Fibroblast of skin of right biceps (primary cell): ENCODE results near the gene SLC49A3.
A peak's percentile ranks its signal among the peaks of the same experiment; 100 is the strongest.
"Not testable (repeated sequence)": the region's sequence is repeated elsewhere in the genome, so short reads cannot be mapped to it uniquely, and the experiment has no call there.

Source experiments
- DNase-seq: peaks from one replicate; pipeline ENCODE4 v3.0.0-alpha.2; 2013

SLC49A3 gene

DNA sequence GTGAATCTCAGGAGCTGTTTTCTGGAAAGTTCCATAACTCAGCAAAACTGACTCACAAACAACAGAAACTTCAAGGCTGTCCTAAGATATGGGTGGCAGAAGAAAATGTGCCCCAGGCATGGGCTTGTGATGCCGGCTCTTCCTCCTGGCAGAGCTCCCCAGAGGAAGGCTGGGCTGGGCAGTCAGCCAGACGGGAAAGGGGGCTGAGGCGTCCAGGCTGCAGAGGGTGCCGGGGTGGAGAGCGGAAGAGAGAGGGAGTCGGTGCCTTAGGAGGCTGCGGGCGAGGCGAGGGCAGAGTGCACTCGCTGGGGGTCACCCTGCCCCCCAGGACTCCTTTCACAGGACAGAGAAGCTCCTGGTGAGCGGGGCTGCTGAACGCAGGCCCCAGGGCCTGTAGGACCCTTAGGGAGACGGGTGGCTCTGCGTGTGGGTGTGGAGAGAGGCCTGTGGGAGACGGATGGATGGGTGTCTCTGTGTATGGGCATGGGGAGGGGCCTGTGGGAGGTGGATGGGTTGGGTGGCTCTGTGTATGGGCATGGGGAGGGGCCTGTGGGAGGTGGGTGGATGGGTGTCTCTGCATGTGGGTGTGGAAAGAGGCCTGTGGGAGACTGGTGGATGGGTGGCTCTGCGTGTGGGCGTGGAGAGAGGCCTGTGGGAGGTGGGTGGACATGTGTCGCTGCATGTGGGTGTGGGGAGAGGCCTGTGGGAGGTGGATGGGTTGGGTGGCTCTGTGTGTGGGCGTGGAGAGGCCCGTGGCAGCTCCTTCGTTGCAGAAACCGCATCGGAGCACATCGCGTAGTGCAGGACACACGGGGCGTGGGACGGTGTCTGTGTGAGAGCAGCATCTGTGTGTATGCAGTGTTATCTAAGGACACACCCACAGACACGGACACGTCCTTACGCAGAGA is 32.6 kb upstream of the SLC49A3 start:
- DNase-seq = no peak

DNA sequence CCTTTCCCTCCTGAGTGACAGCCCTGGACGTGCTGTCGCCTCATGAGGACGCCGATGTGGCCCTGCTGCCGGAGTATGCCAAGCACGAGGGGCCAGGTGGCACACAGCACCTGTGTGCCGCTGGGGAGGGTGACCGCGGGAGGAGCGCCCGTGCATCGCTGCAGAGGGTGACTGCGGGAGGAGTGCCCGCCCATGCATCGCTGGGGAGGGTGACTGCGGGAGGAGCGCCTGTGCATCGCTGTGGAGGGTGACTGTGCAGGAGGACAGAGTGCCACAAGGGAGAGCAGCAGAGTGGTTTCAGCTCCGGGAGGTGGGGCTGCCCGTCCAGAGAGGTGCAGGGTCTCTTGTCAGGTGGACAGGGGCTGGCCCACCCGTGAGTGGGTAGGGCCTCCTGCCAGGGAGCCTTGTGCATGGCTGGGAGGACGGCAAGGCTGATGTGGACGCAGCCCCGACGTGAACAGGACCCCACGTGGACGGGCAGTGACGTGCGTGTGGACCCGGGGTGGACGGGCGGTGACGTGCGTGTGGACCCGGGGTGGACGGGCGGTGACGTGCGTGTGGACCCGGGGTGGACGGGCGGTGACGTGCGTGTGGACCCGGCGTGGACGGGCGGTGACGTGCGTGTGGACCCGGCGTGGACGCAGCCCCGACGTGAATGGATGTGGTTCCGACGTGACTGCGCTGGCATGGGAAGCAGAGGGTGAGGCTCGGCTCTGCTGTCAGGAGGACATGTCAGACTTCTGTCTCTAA is 31.3 kb upstream of the SLC49A3 start:
- no peak for DNase-seq

- no peak for DNase-seq
Measured at GRCh38 chr4:718460-718859, 29.5 kb upstream of the SLC49A3 start.

GRCh38 chr4:717601-718320 is 28.8 kb upstream of the SLC49A3 start:
- no peak for DNase-seq

DNA sequence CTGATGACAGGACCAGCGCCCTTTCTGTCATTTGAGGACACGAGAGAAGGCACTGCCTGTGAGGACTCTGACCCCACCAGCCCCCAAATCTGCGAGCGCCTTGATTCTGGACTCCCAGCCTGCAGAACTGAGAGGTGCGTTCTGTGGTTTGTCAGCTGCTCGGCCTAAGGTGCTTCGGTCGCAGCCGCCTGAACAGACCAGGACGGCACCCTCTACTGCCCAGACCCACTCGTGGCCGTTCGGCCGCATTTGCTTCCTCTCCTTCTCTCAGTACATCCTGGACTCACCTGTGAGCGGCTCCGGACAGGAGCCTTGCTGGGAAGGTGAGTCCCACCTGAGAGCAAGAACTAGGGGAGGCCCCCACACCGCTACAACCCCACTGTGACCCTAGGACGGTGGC is 25.1 kb upstream of the SLC49A3 start:
- DNase-seq = no peak

- DNase-seq = no peak
Measured at GRCh38 chr4:712916-713632, 24.1 kb upstream of the SLC49A3 start.

DNA sequence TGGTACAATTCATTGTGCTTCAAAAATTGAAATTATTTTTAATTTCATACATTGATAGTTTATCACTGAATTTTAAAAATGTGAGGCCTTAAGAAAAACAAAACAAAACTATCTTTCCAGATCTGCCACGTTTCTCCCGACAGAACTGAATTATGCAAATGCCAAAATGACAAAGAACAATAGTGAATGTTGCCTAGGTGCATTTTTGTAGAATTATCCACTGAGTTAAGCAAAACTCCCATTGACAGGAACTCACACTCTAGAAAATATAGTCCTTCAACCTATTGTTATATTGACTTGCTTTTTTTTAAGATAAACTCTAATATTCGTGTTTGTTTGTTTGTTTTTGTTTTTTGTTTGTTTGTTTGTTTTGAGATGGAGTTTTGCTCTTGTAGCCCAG is 23.1 kb upstream of the SLC49A3 start:
- no peak for DNase-seq

DNA sequence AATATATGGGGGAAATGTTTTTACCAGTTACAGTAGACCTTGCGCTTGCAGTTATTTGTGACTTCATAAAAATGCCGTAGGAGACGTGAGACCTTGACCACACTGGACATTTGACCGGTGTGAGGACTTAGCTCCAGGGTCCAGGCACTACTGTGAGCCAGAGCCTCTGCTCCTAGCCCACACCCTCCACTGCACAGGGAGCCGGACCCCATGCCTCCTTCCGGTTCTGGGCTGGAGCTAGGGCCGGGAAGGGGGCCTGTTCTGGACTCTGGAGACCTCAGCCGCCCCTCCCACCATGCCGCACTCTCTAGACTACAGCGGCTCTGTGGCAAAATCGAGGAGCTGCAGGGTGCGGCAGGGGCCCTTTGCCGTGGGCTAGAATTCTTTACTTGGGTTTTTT is 22.0 kb upstream of the SLC49A3 start:
- no peak for DNase-seq

DNA sequence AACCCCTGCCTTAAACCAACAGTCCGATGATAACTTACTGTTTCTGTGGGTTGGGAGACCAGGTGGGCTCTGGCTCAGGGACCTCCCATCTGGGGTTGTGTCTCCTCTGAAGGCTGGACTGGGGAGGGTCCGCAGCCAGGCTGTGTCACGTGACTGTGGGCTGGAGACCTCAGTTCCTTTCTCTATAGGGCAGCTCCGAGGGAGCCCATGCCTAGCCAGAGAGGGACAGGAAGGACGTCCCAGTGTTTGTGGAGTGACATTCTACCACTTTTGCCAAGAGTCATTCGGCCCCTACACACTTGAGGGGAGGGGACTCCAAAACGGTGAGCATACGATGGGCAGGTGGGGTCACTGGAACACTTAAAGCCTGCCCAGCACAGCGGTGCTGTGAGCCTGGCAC is 21.2 kb upstream of the SLC49A3 start:
- no peak for DNase-seq

- no peak for DNase-seq
Measured at GRCh38 chr4:709348-709747, 20.4 kb upstream of the SLC49A3 start.

- no peak for DNase-seq
Measured at GRCh38 chr4:708631-708933, 19.6 kb upstream of the SLC49A3 start.

DNA sequence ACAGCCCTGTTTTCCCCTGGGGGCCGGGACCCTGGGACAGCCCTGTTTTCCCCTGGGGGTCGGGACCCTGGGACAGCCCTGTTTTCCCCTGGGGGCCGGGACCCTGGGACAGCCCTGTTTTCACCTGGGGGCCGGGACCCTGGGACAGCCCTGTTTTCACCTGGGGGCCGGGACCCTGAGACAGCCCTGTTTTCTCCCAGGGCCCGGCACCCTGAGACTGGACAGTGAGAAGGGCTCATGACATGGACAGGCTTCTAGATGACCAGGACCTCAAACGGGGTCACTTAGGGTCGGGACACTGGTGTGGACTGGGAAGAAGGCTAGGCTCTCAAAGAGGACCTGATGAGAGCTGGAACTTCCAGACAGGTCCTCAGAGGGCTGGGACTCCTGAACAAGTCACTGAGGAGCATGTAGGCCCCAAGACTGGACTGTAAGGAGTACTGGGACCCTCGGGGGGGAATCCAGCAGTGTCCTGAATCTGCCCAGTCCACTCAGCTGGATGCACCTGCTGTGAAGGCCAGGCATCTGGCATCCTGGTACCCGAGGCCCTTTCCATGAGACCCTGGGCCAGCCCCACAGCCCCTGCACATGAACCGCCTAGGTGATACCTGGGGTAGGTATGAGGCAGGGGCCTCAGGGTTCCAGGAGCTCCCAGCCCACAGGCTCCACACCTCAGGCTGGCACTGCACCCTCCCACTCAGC is 19.1 kb upstream of the SLC49A3 start:
- no peak for DNase-seq

GRCh38 chr4:706834-707598 is 18.1 kb upstream of the SLC49A3 start:
- no peak for DNase-seq

- not testable (repeated sequence) for DNase-seq
Measured at GRCh38 chr4:706083-706633, 17.2 kb upstream of the SLC49A3 start.

- peak; percentile 95 for DNase-seq
Measured at GRCh38 chr4:705278-706082, 16.5 kb upstream of the SLC49A3 start, which contains the start of gene PCGF3. TSS of gene PCGF3 (plus strand) at chr4:705832. CDS start at chr4:733681, 27,849 bp downstream.

- no peak for DNase-seq
Measured at GRCh38 chr4:704971-705277, 16.0 kb upstream of the SLC49A3 start.

GRCh38 chr4:704198-704891 is 15.4 kb upstream of the SLC49A3 start:
- no peak for DNase-seq

- no peak for DNase-seq
Measured at GRCh38 chr4:703336-704197, 14.6 kb upstream of the SLC49A3 start.

DNA sequence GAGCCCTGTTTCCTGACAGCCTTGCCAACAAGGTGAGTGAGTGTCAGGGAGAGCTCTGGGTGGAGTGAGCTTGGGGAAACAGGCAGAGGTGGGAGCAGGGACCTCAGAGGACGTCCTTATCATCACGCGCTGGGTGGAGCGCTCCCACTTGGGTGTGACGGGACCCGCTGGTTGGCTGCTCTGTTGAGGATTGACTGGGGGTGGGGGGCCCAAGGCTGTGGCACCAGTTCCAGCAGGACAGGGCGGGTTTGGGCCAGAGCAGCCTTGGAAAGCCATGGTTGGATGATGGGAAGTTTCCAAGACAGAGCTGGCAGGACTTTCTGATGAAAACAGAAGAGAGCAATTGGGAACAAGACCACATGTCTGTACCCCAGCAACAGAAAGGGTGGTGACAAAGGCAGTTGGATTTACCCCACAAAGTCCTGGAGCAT is 13.7 kb upstream of the SLC49A3 start:
- DNase-seq = no peak
